Embryonic facial prominence (tissue), 1 donor: ENCODE data around the gene EPB41L4A.
"Not testable (repeated sequence)": the region's sequence is repeated elsewhere in the genome, so short reads cannot be mapped to it uniquely, and the experiment has no call there.

ENCODE experiments used
- DNase-seq: peaks from one replicate; pipeline ENCODE4 v3.0.0-alpha.2; 2016; ENCODE audit errors: extremely low spot score

Gene EPB41L4A

DNA sequence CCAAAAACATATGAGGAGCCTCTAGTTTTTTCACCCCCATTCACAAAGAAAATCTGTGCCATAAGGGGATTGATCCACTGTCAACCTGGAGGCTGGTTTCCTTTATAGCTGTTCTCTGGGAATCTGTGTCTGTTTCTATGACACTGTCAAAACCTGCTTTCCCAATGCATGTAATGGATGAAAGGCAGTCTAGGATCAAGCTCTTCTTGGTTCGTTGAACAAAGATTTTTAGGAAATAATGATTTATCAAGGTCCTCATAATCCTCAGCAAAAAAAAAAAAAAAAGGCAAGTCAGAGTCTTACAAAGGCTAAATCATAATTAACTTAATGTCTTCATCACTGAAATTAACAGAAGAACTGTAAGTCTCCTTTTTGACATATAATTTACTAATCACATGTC is 16.0 kb downstream of the EPB41L4A start:
- no peak for DNase-seq

DNA sequence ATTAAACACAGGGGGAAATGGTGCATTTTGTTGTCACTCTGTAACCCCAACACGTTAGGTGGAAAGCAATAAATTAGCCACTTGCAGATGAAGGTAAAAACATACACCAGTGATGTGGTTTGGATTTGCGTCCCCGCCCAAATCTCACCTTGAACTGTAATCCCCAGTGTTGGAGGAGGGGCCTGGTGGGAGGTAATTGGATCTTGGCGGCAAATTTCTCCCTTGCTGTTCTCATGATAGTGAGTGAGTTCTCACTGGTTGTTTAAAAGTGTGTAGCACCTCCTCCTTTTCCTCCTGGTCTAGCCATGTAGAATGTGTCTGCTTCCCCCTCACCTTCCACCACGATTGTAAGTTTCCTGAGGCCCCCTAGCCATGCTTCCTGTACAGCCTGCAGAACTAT is 17.2 kb downstream of the EPB41L4A start:
- DNase-seq: no peak

- DNase-seq: no peak
These were observed 21.4 kb downstream of the EPB41L4A start for GRCh38 chr5:112397690-112398089.

GRCh38 chr5:112396430-112396829 is 22.6 kb downstream of the EPB41L4A start:
- no peak for DNase-seq

DNA sequence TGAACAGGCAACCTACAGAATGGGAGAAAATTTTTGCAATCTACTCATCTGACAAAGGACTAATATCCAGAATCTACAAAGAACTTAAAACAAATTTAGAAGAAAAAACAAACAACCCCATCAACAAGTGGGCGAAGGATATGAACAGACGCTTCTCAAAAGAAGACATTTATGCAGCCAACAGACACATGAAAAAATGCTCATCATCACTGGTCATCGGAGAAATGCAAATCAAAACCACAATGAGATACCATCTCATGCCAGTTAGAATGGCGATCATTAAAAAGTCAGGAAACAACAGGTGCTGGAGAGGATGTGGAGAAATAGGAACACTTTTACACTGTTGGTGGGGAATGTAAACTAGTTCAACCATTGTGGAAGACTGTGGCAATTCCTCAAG is 23.8 kb downstream of the EPB41L4A start:
- DNase-seq: not testable (repeated sequence)

GRCh38 chr5:112390327-112390726 is 28.8 kb downstream of the EPB41L4A start:
- no peak for DNase-seq

GRCh38 chr5:112388739-112389138 is 30.3 kb downstream of the EPB41L4A start:
- DNase-seq: no peak

GRCh38 chr5:112388074-112388473 is 31.0 kb downstream of the EPB41L4A start:
- no peak for DNase-seq

DNA sequence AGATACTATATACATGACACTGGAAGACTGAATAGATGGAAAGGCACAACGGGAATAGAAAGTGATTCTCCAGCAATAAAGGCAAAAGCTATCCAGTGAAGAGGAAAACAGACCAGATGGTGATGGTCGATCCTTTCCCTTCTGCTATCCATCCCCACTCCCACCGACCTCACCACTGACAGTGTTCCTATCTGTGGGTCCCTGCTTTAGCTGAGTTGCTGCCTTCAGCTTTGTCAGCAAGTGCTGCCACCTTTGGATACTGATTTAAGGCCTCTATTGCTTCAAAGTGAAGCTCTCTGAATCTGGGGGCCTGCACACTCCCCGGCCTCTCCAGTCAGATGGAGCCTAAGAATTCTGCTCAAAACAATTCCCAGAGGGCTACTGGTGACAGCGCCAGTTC is 32.3 kb downstream of the EPB41L4A start:
- DNase-seq: no peak

DNA sequence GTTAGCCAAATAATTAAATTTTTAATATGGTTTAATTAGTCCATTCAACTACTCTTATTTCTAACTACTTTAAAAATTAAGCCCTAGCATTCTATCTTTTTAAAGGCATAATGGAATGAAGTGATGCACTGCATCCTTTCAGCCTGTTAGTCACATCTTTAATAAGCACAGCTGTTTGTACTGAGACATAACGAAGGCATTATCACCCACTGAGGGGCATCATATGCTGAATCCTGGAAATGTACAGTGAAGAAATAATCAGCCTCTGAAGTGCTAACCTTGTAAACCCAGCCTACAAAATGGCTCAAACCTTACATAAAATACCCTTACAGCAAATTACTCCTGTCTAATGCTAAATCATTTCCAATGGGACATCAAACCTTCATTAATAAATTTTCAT is 33.1 kb downstream of the EPB41L4A start:
- DNase-seq: no peak

GRCh38 chr5:112385566-112385965 is 33.5 kb downstream of the EPB41L4A start:
- no peak for DNase-seq

- DNase-seq: no peak
These were observed 34.6 kb downstream of the EPB41L4A start for GRCh38 chr5:112384523-112384922.

- DNase-seq: no peak
These were observed 36.2 kb downstream of the EPB41L4A start for GRCh38 chr5:112382886-112383285.

- no peak for DNase-seq
These were observed 37.6 kb downstream of the EPB41L4A start for GRCh38 chr5:112381521-112381920.

GRCh38 chr5:112379542-112380325 is 39.3 kb downstream of the EPB41L4A start:
- no peak for DNase-seq

DNA sequence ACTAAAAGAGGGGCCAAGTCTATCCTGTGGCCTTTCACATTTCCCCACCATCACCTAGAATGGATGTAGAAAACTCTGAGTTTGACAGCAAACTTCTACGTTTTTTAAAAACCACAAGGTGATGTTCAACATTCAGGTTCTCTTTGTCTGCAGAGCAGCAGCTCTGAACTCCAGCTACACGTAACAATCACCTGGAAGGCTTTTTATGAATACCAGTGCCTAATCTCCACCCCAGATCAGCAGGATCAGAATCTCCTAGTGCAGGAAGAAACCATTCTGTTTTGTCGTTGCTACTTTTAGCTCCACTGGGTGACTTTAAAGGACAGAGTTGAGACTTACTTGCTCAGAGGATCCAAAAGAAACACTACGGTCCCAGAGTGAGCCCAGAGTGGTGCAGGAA is 44.3 kb downstream of the EPB41L4A start:
- no peak for DNase-seq

- no peak for DNase-seq
These were observed 44.7 kb downstream of the EPB41L4A start for GRCh38 chr5:112374356-112374755.

DNA sequence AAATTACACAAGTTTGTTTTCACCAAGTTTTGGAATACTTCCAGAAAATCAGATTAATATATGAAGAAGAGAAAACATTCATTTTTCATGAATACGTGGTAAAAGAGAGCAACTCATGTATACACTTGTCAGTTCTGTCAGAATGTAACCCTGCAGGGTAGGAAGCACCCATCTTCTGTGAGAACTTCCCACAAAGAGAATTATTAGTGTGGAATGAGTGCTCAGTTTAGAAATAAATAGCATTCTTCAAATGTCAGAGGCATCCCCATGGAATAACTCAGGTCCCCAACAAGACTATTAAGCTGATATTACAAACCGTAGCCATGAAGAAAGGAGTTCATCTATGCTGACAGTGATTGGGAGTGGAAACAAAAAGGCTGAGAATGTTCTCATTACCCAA is 45.2 kb downstream of the EPB41L4A start:
- DNase-seq: no peak

DNA sequence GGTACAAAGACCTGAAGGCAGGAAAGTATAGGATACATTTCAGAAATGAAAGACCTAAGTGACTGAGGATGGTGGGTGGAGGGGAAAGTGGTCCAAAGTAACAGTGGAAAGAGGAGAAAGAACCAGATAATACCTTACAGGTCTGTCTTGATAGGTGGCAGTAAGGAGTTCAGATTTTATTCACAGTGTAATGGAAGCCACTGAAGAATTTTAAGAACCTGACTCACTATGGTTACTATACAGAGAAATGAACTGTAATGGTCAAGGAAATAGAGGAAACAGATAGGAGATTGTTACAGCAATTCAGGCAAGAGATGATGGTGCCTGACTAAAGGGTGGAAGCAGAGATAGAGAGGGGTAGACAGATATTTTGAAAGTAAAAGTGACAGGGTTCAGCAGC is 46.5 kb downstream of the EPB41L4A start:
- no peak for DNase-seq

DNA sequence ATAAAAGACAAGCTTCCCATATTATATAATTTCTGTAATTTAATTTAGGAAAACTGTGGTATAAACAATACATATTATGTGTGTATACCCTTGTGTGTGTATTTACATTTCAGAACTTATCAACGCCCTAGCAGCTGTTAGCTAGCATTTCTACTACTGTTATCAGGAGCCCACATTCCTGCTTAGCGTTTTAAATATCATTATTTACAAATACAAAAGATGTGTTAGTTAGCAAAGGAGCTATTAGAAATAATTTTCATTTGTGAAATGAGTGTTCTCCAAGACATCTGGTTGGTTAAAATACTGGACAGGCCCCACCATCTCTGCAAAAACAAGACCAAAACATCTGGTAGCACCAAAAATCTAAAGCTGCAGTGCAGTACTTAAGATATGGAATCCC is 48.0 kb downstream of the EPB41L4A start:
- no peak for DNase-seq

DNA sequence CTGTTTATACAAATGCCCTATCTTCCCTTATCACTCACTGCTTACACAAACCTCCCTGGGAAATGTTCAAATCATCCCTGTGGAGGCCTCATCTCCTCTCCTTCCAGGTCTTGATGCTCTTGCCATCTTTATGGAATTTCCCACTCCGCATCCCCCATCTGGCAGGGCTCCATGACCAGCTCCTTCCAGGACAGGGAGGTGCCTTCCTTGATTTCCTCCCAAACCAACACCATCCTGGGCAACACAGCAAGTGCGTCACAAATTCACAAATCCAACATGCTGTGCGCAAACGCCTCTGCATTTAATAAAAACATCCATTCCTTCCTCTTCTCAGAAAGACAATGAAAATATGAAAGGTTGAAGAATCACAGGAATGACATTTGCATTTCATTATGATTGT is 51.7 kb downstream of the EPB41L4A start:
- DNase-seq: no peak

- no peak for DNase-seq
These were observed 52.1 kb downstream of the EPB41L4A start for GRCh38 chr5:112366987-112367386.

- DNase-seq: not testable (repeated sequence)
These were observed 58.3 kb downstream of the EPB41L4A start for GRCh38 chr5:112360740-112361139.
